GM12874 (cell line): Measurements from ENCODE around the gene KLHL21.

Source experiments
- TF ChIP-seq, protein P1 (sequence below): IDR thresholded peaks from 2 replicates; pipeline ENCODE4 v1.5.1; 2011; ENCODE audit warnings: low read depth, mild to moderate bottlenecking, control low read depth, low read length, moderate library complexity; ENCODE audit not compliant: insufficient read depth

Gene KLHL21

DNA sequence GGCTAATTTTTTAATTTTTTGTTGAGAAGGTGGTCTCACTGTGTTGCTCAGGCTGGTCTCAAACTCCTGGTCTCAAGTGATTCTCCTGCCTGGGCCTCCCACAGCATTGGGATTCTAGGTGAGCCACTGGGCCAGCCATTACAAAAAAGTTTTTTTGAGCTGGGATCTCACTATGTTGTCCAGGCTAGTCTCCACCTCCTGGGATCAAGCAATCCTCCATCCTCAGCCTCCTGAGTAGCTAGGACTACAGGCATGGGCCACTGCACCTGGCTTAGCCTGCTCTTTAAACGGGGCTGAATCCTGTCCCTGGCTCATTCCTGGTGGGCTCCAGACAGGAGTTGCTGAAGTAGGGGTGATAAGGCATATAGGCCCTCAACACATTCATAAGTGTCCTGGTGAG is 45.1 kb downstream of the KLHL21 start:
- TF ChIP-seq, protein P1, sequence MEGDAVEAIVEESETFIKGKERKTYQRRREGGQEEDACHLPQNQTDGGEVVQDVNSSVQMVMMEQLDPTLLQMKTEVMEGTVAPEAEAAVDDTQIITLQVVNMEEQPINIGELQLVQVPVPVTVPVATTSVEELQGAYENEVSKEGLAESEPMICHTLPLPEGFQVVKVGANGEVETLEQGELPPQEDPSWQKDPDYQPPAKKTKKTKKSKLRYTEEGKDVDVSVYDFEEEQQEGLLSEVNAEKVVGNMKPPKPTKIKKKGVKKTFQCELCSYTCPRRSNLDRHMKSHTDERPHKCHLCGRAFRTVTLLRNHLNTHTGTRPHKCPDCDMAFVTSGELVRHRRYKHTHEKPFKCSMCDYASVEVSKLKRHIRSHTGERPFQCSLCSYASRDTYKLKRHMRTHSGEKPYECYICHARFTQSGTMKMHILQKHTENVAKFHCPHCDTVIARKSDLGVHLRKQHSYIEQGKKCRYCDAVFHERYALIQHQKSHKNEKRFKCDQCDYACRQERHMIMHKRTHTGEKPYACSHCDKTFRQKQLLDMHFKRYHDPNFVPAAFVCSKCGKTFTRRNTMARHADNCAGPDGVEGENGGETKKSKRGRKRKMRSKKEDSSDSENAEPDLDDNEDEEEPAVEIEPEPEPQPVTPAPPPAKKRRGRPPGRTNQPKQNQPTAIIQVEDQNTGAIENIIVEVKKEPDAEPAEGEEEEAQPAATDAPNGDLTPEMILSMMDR: no peak

- TF ChIP-seq, protein P1: no peak
Observed at GRCh38 chr1:6554907-6555778, 47.5 kb downstream of the KLHL21 start, which contains the start of gene TAS1R1. Gene TAS1R1 (plus strand): TSS chr1:6555307. CDS start chr1:6555374, 67 bp downstream.

DNA sequence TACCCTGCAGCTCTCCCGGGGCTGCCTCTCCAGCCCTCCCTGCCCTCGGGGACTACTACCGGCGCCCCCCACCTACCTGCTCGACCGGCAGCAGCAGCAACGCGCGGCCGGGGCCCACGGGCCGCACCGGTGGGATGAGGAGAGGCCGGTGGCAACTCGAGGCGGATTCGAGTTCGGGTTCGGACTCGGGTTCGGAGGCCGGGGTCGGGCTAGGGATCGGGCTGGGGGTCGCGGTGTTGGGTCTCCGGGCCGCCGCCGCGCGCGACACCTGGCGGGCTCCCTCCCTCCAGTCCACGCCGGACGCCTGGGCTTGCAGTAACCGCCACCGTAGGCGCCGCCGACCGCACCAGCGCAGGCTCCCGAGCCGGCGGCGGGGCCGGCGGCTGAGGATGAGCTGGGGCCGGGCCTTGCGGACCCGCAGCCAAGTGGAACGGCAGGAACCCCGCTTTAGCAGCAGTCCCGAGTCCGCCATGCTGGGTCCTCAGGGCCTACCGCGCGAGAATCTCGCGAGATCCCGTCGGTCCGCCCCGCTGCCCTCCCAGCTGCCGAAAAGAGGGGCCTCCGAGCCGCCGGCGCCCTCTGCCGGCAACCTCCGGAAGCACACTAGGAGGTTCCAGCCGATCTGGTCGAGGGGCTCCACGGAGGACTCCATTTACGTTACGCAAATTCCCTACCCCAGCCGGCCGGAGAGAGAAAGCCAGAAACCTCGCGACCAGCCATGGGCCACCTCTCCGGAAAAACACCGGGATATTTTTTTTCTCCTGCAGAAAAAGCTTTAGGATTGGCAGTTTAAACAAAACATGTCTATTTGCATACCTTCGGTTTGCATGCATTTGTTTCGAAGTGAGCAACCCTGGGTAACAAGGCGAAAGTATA is 48.4 kb downstream of the KLHL21 start, which contains the start of gene NOL9:
Gene NOL9 (minus strand): TSS at position 483 of the 876 bp plus-strand sequence. CDS start 11 bp downstream, at position 472.
- TF ChIP-seq, protein P1: peak; percentile 93

- TF ChIP-seq, protein P1: no peak
Observed at GRCh38 chr1:6547301-6547700, 55.4 kb downstream of the KLHL21 start.

GRCh38 chr1:6546326-6546725 is 56.3 kb downstream of the KLHL21 start:
- TF ChIP-seq, protein P1: no peak

DNA sequence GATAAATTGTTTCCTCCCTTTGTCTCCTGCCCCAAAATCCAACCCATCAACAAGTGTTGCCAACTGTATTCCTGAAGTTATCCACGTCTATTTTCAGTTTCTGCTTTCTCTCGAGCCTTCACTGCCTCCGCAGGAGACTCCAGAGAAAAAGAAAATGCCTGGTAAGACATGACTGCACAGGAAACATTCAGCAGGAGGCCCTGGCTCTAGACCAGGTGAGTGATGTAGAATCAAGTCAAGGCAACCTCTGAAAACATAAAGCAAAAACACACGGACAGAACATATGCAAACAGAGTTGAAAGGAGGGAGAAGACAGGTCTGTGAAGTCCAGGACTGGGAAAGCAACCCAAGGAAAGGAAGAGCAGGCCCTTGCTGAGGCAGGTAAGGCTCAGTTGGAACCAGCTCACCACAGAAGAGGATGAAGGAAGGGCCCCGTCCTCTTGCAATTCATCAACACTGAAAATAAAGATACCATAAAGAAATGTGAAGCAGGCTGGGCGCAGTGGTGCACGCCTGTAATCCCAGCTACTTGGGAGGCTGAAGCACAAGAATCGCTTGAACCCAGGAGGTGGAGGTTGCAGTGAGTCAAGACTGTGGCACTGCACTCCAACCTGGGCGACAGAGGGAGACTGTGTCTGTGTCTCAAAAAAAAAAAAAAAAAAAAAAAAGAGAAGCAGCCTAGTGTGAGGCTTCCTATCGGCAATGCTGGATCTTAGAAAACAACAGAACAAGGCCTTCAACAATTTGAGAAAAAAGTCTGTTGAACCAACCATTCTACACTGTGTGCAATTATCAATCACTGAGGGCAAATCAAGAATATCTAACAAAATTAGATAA is 57.2 kb downstream of the KLHL21 start:
- TF ChIP-seq, protein P1: no peak
